Measurements from ENCODE around the gene OTUB1. TPM values are rescaled to one million over a fixed set of nuclear protein-coding genes. Genes with fewer than 3 reads are reported as not detected.

Gene OTUB1
- total RNA-seq, 1 donor: 38.0 TPM

DNA sequence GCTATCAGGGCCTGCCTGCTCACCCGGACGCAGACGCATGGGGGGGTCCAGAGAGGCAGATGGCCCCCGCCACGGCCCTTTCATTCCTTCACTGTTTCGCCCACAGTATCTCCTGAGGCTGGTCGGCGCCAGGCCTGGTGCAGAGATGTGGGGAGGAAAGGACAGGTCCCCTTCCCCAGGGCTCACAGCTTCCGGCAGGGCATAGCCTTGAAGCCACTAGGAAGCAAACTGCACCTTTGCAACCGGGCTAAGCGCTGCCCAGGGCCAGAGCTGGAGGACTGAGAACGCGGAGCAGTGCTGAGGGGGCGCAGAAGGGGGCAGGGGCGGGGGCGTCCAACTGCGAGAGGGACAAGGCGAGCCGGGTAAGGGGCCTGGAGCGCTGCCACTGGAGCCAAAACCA is 29.3 kb downstream of the OTUB1 start:
- no peak for TF ChIP-seq CTCF (IDR thresholded peaks at IDR 0.05; ENCODE audit: insufficient read depth, low read depth, low read length)
- DNase-seq (ENCODE audit: low read depth): no peak
- H3K4me3 ChIP-seq (ENCODE audit: low read depth, low read length): no peak overlapping the region

DNA sequence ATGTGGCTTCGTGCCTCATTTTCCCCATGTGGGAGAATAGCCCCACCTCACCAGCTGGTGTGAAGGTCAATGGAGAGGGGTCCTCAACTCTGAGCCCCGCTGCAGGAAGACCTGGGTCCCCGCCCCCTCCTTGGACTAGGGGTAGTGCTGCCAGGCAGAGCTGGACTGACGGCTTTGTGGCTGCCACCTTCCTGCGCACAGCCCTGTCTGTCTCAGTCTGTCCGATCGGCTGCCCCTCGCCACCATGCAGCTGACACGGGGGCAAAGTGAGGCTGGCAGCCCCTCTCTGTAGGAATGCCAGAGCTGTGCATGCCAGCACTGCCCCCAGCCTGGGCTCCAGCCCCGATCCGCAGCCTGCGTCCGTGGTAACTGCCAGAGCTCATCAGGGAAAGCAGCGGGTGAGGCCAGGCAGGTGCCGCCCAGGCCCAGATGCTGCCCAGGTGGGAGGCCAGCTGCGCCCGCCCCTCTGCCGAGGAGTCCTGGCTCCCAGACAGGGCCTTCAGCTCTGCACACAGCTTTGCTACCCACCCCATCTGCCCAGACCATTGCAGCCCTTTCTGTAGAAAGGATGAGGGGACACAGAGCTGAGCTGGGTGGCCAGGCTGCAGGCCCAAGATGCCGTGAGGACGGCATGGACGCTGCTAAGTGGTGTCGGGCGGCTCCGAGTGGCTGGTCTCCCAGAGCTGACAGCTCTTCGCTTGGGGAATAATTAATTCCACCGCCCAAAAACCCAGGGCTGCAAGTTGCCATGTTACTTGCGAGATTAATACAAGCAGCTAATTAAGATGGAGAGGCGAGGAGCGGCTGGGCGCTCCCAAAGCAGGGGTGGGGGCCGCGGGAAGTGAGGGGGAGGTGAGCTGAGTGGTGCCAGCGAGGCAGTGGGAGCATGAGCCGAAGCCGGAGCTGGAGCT is 30.0 kb downstream of the OTUB1 start:
- no peak overlapping the region for H3K4me3 ChIP-seq (ENCODE audit: low read depth, low read length)
- TF ChIP-seq CTCF (IDR thresholded peaks at IDR 0.05; ENCODE audit: insufficient read depth, low read depth, low read length): no peak
- no peak for DNase-seq (ENCODE audit: low read depth)

DNA sequence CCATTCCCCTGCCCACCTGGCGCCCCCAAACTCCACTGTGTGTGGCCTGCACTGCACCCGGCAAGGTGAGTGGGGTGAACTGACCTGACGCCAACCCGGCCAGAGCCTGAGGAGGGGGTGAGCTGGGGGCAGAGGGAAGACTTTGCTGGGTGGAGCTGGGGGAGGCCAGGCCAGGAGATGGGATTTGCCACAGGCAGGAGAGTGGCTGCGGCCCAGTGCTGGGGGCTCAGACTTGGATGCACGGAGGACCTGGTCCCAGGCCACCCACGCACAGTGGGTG is 31.6 kb downstream of the OTUB1 start:
- DNase-seq (ENCODE audit: low read depth): no peak
- no peak for TF ChIP-seq CTCF (IDR thresholded peaks at IDR 0.05; ENCODE audit: insufficient read depth, low read depth, low read length)
- no peak overlapping the region for H3K4me3 ChIP-seq (ENCODE audit: low read depth, low read length)

GRCh38 chr11:64018310-64018709 is 32.1 kb downstream of the OTUB1 start:
- no peak for DNase-seq (ENCODE audit: low read depth)
- no peak for TF ChIP-seq CTCF (IDR thresholded peaks at IDR 0.05; ENCODE audit: insufficient read depth, low read depth, low read length)
- no peak overlapping the region for H3K4me3 ChIP-seq (ENCODE audit: low read depth, low read length)

- no peak overlapping the region for H3K4me3 ChIP-seq (ENCODE audit: low read depth, low read length)
- no peak for TF ChIP-seq CTCF (IDR thresholded peaks at IDR 0.05; ENCODE audit: insufficient read depth, low read depth, low read length)
- no peak for DNase-seq (ENCODE audit: low read depth)
These were observed 33.1 kb downstream of the OTUB1 start for GRCh38 chr11:64019106-64020037.

GRCh38 chr11:64020976-64021756 is 34.9 kb downstream of the OTUB1 start:
- H3K4me3 ChIP-seq (ENCODE audit: low read depth, low read length): no peak overlapping the region
- no peak for DNase-seq (ENCODE audit: low read depth)
- TF ChIP-seq CTCF (IDR thresholded peaks at IDR 0.05; ENCODE audit: insufficient read depth, low read depth, low read length): no peak
